GM21367 (cell line): ENCODE measurements around the gene HECTD4.
"Not testable (repeated sequence)": the region's sequence is repeated elsewhere in the genome, so short reads cannot be mapped to it uniquely, and the experiment has no call there.

Experiments
- ATAC-seq: cut with Tn5 transposase; IDR thresholded peaks from one replicate; pipeline ENCODE4 v1.9.1; 2021; ENCODE audit not compliant: unreplicated experiment

Gene HECTD4, protein sequence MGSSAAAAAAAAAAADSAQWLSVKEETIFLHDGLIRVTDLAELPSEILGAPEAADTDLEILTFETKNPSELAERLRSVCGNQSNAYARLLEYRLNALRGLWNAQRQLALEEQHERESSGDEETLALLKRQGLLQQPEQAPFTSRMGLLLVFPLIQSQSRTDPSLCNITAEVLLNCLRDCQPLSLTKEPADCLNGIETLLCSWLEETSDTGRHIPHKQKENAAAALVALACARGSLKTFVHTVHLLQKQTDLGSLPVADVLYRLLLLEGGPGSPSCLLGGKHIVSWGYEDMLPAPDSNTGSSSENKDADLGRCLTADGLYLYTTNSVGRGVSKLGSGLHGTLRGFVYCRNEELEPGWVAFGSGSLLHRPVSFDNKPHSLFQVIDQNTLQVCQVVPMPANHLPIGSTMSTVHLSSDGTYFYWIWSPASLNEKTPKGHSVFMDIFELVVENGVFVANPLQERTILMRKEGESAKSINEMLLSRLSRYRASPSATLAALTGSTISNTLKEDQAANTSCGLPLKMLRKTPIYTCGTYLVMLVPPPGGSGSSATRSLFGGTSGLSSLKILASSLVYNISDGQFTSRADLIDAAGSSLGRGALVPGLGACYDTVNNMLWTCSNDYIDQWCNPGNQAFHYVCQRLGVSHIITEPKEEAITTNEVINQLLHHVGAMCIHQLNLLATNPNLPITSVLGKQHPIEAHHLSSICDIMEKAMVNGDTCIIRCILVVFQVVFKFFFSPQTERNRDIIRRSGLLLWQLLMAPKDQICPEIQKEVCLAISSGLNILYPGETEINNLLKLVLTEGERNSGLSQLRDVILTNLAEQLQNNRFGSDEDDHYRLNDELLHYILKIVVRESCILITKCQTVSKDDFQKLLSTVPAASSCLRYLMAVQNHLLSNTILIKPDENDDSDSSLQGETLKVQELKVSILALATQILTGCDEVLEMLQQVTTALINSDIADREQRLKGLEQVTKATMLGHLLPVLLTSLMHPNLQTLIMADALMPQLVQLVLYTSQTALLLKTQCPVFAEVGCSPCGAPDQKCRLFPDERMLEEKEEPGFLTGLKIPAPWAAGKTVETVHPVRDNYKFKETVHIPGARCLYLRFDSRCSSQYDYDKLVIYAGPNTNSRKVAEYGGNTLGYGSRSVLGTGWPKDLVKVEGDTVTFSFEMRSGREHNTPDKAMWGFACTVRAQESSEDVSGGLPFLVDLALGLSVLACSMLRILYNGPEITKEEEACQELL (N-terminal part only)

DNA sequence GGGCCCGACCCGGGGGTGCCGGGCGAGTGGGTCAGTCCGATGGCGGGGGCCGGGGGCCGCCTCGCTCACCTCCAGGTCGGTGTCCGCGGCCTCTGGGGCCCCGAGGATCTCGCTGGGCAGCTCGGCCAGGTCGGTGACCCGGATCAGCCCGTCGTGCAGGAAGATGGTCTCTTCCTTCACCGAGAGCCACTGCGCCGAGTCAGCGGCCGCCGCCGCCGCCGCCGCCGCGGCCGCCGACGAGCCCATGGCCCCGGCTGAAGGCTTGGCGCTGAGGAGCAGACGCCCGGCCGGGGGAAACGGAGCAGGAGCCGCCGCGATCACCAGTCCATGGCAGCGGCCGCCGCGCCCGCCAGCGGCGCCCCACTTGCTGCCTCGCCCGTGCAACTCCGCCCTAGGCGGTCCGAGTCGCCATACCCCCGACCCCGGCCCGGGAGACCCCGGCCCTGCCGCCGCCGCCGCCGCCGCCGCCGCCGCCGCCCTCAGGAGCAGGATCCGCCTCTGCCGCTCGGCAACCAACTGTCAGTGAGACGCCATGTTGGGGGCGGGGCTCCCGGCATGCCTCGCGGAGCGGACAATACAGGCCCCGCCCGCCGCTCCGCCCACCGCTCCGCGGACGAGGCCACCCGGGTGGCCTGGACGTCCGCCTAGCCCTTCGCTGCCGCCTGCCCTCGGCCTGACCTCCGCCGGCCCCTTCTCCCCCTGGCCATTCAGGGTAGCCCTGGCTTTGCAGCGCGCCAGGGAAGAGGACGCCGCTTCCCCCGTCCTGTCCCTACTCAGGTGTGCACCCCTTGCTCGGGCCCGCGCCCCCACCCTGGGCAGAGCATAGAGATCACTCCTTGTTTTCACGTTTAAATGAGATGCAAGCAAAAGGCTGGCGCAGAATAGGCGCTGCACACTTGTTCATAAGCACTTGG lies at the start of gene HECTD4:
Gene HECTD4, minus strand, starts transcription at position 549 of the 914 bp plus-strand sequence. Its CDS starts 303 bp downstream, at position 246.
- peak; percentile 84 for ATAC-seq

DNA sequence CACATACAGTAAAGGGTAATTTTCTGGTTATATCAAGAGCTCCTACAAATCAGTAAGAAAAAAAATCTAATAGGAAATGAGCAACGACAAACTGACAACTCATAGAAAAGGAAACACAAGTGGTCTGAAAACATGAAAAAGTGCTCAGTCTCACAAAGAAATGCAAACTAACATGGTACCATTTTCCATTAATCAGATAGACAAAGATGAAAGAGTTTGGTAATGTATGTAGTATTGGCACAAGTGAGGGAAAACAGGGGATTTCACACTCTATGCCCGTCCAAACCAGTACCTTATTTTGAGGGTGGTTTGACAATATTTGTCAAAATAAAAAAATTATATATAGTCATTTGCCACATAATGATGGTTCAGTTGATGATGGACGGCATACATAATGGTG lies 49.7 kb upstream of the HECTD4 start:
- ATAC-seq = no peak

DNA sequence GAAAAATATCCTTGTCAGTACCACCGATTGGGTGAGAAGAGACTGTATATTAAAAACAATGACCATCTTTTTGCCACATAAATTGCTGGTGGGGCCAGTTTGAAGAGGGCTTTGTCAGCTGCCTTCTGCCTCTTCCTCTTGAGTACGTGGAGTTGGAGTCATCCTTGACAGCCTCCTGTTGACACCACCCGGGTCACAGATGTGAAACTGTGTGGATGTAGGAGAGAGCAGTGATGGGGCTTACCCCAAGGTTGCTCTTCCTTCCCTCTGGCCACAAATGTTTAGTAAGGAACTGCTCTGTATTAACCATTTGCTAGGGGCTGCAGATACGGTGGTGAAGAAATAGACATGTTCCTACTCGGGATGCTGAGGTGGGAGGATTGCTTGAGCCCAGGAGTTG lies 48.7 kb upstream of the HECTD4 start:
- ATAC-seq = no peak

GRCh38 chr12:112427760-112428159 lies 45.5 kb upstream of the HECTD4 start:
- no peak for ATAC-seq

- no peak for ATAC-seq
Observed at GRCh38 chr12:112425582-112426382, 43.6 kb upstream of the HECTD4 start.

DNA sequence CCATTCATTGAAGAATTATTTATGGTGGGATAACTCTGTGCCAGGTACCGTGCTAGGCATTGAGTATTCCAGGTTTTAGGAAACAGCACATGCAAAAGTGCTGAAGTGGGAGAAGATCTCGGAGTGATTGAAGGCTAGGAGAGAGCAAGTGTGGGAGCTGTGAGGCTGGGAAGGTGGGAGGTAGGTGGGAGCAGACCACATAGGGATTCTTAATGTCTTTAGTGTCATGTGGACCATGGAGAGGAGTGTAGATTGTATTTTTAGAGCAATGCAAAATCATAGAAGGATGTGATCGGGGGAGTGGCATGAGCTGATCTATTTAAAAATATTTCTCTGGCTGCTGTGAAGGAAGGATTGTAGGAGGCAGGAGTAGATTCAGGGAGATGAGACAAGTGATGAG lies 41.9 kb upstream of the HECTD4 start:
- ATAC-seq = no peak

- ATAC-seq = no peak
Observed at GRCh38 chr12:112422531-112422930, 40.3 kb upstream of the HECTD4 start.

DNA sequence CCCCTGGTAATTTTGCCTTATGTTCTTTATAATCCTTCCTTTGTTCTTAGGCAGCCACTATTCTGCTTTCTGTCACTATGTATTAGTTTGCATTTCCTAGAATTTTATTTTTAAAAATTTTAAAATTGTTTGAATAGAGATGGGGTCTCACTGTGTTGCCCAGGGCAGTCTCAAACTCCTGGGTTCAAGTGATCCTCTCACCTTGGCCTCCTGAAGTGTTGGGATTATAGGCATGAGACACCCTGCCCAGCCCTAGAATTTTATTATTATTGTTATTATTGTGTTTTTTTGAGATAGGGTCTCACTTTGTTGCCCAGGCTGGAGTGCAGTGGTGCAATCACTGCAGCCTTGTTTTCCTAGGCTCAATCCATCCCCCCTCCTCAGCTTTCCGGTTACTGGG lies 39.1 kb upstream of the HECTD4 start:
- ATAC-seq = no peak

DNA sequence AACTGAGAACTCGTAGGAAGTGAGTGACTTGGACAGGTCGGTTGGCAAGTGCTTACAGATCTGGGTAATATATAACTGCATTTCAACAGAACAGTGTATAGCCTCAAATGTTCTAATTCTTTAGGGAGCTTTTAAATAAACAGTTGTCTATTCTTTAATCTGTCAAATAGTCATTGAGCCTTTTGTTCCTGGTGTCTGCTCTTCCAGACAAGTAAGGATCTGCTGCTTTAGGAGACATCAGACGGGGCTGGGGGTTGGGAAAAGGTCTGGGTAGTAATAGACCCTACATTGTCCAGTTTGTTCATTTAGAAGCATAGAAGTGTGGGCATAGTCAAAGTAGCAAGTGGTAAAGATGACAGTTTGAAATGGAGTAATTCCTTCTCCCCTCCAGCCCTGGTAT lies 38.5 kb upstream of the HECTD4 start:
- no peak for ATAC-seq

- ATAC-seq = no peak
Observed at GRCh38 chr12:112419297-112420133, 37.3 kb upstream of the HECTD4 start.

DNA sequence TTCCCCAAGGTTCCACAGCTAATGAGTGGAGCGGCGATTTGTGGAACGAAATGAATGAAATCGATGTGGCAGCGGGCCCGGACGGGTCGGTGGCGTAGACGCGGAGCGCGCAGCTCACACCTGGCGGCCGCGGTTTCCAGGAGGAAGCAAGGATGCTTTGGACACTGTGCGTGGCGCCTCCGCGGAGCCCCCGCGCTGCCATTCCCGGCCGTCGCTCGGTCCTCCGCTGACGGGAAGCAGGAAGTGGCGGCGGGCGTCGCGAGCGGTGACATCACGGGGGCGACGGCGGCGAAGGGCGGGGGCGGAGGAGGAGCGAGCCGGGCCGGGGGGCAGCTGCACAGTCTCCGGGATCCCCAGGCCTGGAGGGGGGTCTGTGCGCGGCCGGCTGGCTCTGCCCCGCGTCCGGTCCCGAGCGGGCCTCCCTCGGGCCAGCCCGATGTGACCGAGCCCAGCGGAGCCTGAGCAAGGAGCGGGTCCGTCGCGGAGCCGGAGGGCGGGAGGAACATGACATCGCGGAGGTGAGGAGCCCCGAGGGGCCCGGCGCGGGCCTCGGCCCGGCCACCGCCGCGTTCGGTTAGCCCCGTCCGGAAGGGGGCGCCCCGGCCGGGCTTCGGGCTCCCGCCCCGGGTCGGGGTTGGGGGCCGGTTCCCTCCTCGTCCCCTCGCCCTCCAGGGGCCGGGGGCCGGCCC lies 36.5 kb upstream of the HECTD4 start, which contains the start of gene PTPN11:
Gene PTPN11, plus strand, starts transcription at position 340 of the 689 bp plus-strand sequence. Its CDS starts 165 bp downstream, at position 505.
- peak; percentile 62 for ATAC-seq

GRCh38 chr12:112418273-112418607 lies 36.0 kb upstream of the HECTD4 start:
- ATAC-seq = no peak

DNA sequence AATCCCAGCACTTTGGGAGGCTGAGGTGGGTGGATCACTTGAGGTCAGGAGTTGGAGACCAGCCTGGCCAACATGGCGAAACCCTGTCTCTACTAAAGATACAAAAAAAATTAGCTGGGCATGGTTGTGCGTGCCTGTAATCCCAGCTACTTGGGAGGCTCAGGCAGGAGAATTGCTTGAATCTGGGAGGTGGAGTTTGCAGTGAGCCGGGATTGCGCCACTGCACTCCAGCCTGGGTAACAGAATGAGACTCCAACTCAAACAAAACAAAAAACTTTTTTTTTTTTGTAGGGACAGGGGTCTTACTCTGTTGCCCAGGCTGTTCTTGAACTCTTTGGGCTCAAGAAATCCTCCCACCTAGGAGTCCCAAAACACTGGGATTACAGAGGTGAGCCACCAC lies 33.2 kb upstream of the HECTD4 start:
- not testable (repeated sequence) for ATAC-seq

- ATAC-seq = no peak
Observed at GRCh38 chr12:112413855-112414625, 31.8 kb upstream of the HECTD4 start.

DNA sequence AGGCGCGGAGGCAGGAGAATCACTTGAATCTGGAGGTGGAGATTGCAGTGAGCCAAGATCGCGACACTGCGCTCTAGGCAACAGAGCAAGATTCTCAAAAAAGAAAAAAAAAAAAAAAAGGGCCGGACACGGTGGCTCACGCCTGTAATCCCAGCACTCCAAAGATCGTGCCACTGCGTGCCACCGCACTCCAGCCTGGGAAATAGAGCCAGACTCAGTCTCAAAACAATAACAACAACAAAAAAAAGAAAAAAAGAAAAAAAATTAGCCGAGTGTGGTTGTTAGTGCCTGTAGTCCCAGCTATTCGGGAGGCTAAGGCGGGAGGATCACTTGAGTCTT lies 27.6 kb upstream of the HECTD4 start:
- ATAC-seq = no peak

DNA sequence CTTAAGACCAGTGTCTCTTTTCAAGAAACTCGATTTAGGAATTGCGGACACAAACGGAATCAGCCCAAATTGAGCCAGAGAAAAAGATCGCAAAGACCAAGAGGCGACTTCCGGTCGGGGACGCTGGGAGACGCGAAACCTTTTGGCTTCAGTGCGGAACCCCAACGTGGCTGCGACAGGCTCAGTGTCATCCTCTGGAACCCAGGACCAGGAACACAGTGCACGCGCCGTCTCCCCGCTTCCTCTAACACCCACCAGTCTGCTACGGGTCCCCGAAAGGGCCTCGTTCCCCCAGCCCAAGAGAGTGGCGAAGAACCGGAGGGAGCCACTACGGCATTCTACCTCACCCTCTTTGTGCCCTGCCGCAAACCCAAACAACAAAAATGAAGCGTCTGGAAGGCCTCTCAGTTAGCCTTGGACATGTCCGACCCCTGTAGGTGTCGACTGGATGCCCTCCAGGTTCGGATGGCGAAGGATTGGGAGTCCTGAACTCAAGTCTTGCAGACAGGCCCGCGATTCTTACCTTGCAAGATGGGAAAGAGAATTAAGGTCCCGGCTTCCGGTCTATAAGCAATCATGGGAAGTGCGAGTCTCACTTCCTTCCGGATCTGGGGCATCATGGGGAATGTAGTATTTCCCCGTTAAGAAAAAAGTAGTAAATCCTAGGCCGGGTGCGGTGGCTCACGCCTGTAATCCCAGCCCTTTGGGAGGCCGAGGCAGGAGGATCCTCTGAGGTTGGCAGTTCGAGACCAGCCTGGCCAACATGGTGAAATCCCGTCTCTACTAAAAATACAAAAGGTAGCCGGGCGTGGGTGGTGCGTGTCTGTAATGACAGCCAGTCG lies 27.1 kb upstream of the HECTD4 start, which contains the start of gene RPL6:
Gene RPL6, minus strand, starts transcription at position 542 of the 842 bp plus-strand sequence. CDS start 949 bp downstream, outside the sequence.
- ATAC-seq = no peak
